ENCODE data around the gene UVRAG.
"Not testable (repeated sequence)": the region's sequence is repeated elsewhere in the genome, so short reads cannot be mapped to it uniquely, and the experiment has no call there.

UVRAG gene

GRCh38 chr11:75930534-75930933 is 115.5 kb downstream of the UVRAG start:
- DNase-seq = no peak

- DNase-seq = peak; percentile 5
Observed at GRCh38 chr11:75931124-75931523, 116.1 kb downstream of the UVRAG start.

GRCh38 chr11:75933736-75934135 is 118.7 kb downstream of the UVRAG start:
- DNase-seq = not testable (repeated sequence)

GRCh38 chr11:75934851-75935250 is 119.8 kb downstream of the UVRAG start:
- no peak for DNase-seq

GRCh38 chr11:75938543-75938942 is 123.5 kb downstream of the UVRAG start:
- DNase-seq = no peak

GRCh38 chr11:75939516-75939915 is 124.5 kb downstream of the UVRAG start:
- DNase-seq = no peak

- DNase-seq = no peak
Observed at GRCh38 chr11:75939992-75940391, 125.0 kb downstream of the UVRAG start.

GRCh38 chr11:75940911-75941310 is 125.9 kb downstream of the UVRAG start:
- DNase-seq = no peak

GRCh38 chr11:75944515-75944914 is 129.5 kb downstream of the UVRAG start:
- no peak for DNase-seq

GRCh38 chr11:75945446-75945845 is 130.4 kb downstream of the UVRAG start:
- DNase-seq = no peak

GRCh38 chr11:75945947-75946346 is 130.9 kb downstream of the UVRAG start:
- no peak for DNase-seq

GRCh38 chr11:75946531-75947530 is 131.8 kb downstream of the UVRAG start:
- DNase-seq = no peak

GRCh38 chr11:75949023-75949672 is 134.1 kb downstream of the UVRAG start:
- no peak for DNase-seq

GRCh38 chr11:75950141-75950540 is 135.1 kb downstream of the UVRAG start:
- no peak for DNase-seq

GRCh38 chr11:75954039-75954438 is 139.0 kb downstream of the UVRAG start:
- DNase-seq = no peak

GRCh38 chr11:75955443-75955842 is 140.4 kb downstream of the UVRAG start:
- no peak for DNase-seq

GRCh38 chr11:75959540-75959939 is 144.5 kb downstream of the UVRAG start:
- DNase-seq = no peak

GRCh38 chr11:75964071-75964470 is 149.1 kb downstream of the UVRAG start:
- no peak for DNase-seq

GRCh38 chr11:75966537-75967287 is 151.7 kb downstream of the UVRAG start:
- no peak for DNase-seq

- DNase-seq = no peak
Observed at GRCh38 chr11:75968021-75968625, 153.1 kb downstream of the UVRAG start.

- DNase-seq = no peak
Observed at GRCh38 chr11:75969626-75970308, 154.8 kb downstream of the UVRAG start.

GRCh38 chr11:75973710-75974109 is 158.7 kb downstream of the UVRAG start:
- DNase-seq = not testable (repeated sequence)

Measured in kidney glomerular epithelial cell (primary cell).